KMS-11 (cell line): ENCODE results near the gene FRY.

Experiments used
- H2AFZ ChIP-seq: fragments of 200-600 bp; sonication (generic); 2 replicates; pipeline ENCODE4 v1.6.1; 2016; ENCODE audit warnings: antibody characterized with exemption, mixed run types, low read depth
- H3K27ac ChIP-seq: fragments of 200-600 bp; sonication (generic); 2 replicates; pipeline ENCODE4 v1.6.1; 2016; ENCODE audit warnings: mild to moderate bottlenecking, mixed run types
- H3K27me3 ChIP-seq: fragments of 200-600 bp; sonication (generic); 2 replicates; pipeline ENCODE4 v1.6.1; 2017; ENCODE audit warnings: mild to moderate bottlenecking, low read depth, mixed run types, moderate library complexity; ENCODE audit not compliant: insufficient read depth
- H3K36me3 ChIP-seq: fragments of 200-600 bp; sonication (generic); 2 replicates; pipeline ENCODE4 v1.6.1; 2017; ENCODE audit warnings: mild to moderate bottlenecking, mixed run types; ENCODE audit not compliant: insufficient read depth
- H3K4me1 ChIP-seq: fragments of 200-600 bp; sonication (generic); 2 replicates; pipeline ENCODE4 v1.6.1; 2016; ENCODE audit warnings: mild to moderate bottlenecking, low read depth, mixed run types; ENCODE audit not compliant: poor library complexity, severe bottlenecking
- H3K4me2 ChIP-seq: fragments of 200-600 bp; sonication (generic); 2 replicates; pipeline ENCODE4 v1.7.0; 2016; ENCODE audit warnings: mild to moderate bottlenecking, mixed run types
- H3K4me3 ChIP-seq: fragments of 200-600 bp; sonication (generic); IDR thresholded peaks from 2 replicates; pipeline ENCODE4 v1.6.1; 2017; ENCODE audit warnings: low read depth, low read length, mixed read lengths; ENCODE audit not compliant: insufficient read depth
- H3K79me2 ChIP-seq: fragments of 200-600 bp; sonication (generic); 2 replicates; pipeline ENCODE4 v1.6.1; 2016; ENCODE audit warnings: low read depth, mixed run types; ENCODE audit not compliant: insufficient read depth
- H3K9ac ChIP-seq: fragments of 200-600 bp; sonication (generic); 2 replicates; pipeline ENCODE4 v1.6.1; 2016; ENCODE audit warnings: mild to moderate bottlenecking, mixed run types
- H4K20me1 ChIP-seq: fragments of 200-600 bp; sonication (generic); 2 replicates; pipeline ENCODE4 v1.6.1; 2016; ENCODE audit warnings: mild to moderate bottlenecking, mixed run types; ENCODE audit not compliant: insufficient read depth
- TF ChIP-seq, protein P1 (sequence below): fragments of 200-600 bp; sonication (generic); conservative IDR thresholded peaks from 2 replicates; pipeline ENCODE4 v1.6.1; 2017; ENCODE audit warnings: low read depth, mild to moderate bottlenecking, antibody characterized with exemption, low read length, moderate library complexity, mixed read lengths

Gene FRY

DNA sequence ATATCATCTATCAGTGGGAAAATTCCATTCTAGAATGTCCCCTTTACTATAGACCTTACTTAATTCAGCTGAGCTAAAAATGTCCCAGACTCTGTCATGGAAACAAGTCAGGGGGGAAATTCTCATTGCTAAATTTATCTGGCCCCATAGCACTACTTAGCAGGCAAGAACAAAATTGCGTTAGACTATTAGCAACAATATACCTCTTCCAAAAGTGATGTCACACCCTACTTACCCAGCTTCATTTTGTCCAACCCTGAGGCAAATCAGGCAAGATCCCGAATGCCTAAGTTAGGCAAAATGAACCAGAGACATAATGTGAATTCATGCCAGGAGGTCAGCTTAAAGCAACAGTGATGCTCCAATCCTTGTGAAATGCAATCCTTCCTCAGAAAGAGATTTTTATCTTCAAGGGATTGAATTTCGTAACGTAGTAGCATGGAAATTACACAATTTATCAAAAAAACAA, 93.7 kb downstream of the FRY start:
- Histone ChIP-seq H2AFZ (no peak overlapping the region), H3K79me2 (no peaks in the 10 kb centered on the region), H3K4me2 (no peak overlapping the region), H3K9ac (no peak overlapping the region), H4K20me1 (no peaks in the 10 kb centered on the region), H3K27ac (no peak overlapping the region), H3K4me1 (no peaks in the 10 kb centered on the region), H3K4me3 (no peak overlapping the region), H3K27me3 (no peaks in the 10 kb centered on the region), H3K36me3 (no peaks in the 10 kb centered on the region)
- TF ChIP-seq, protein P1, sequence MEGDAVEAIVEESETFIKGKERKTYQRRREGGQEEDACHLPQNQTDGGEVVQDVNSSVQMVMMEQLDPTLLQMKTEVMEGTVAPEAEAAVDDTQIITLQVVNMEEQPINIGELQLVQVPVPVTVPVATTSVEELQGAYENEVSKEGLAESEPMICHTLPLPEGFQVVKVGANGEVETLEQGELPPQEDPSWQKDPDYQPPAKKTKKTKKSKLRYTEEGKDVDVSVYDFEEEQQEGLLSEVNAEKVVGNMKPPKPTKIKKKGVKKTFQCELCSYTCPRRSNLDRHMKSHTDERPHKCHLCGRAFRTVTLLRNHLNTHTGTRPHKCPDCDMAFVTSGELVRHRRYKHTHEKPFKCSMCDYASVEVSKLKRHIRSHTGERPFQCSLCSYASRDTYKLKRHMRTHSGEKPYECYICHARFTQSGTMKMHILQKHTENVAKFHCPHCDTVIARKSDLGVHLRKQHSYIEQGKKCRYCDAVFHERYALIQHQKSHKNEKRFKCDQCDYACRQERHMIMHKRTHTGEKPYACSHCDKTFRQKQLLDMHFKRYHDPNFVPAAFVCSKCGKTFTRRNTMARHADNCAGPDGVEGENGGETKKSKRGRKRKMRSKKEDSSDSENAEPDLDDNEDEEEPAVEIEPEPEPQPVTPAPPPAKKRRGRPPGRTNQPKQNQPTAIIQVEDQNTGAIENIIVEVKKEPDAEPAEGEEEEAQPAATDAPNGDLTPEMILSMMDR: no peak

DNA sequence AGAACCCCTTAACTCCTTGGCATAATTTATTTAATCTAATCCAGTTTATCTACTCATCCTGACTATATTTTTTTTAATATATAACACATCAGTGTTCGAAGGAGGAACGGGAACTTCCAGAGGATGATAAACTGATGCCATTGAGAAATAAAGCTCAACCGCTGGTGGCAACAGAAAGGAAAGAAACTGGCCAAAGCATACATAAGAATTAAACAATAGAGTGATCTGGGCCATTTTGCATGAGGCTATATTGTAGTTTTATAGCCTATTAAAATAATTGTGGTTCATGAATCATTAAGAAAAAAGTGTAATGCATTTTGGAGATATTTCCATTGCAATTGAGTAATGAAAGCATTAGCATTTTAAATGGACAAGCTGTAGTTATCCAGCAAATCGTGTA, 94.2 kb downstream of the FRY start:
- Histone ChIP-seq H3K36me3 (no peaks in the 10 kb centered on the region), H2AFZ (no peak overlapping the region), H3K4me1 (no peaks in the 10 kb centered on the region), H3K79me2 (no peaks in the 10 kb centered on the region), H4K20me1 (no peaks in the 10 kb centered on the region), H3K4me2 (no peak overlapping the region), H3K27ac (no peak overlapping the region), H3K4me3 (no peak overlapping the region), H3K27me3 (no peaks in the 10 kb centered on the region), H3K9ac (no peak overlapping the region)
- TF ChIP-seq, protein P1: no peak

DNA sequence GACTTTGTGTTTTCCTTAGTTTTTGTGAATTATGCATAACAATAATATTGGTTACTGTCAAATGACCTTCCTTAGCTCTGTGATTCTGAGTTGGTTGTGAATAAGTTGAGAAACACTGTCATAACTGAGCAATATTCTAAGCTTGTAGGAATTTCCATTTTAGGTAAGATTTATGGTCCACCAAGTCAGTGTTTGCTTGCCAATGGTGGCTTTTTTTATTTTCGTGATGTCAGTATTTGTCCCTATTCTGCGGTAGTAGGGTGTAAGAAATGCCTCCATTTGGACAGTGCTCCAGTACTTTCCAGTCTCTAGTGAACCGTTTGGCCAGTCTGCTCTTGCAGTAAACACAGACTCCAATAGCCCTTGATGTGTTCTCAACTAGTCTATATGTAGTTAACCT, 94.7 kb downstream of the FRY start:
- Histone ChIP-seq H3K4me3 (no peak overlapping the region), H2AFZ (no peak overlapping the region), H3K4me2 (no peak overlapping the region), H3K27me3 (no peaks in the 10 kb centered on the region), H3K79me2 (no peaks in the 10 kb centered on the region), H3K9ac (no peak overlapping the region), H4K20me1 (no peaks in the 10 kb centered on the region), H3K4me1 (no peaks in the 10 kb centered on the region), H3K36me3 (no peaks in the 10 kb centered on the region), H3K27ac (no peak overlapping the region)
- TF ChIP-seq, protein P1: no peak

DNA sequence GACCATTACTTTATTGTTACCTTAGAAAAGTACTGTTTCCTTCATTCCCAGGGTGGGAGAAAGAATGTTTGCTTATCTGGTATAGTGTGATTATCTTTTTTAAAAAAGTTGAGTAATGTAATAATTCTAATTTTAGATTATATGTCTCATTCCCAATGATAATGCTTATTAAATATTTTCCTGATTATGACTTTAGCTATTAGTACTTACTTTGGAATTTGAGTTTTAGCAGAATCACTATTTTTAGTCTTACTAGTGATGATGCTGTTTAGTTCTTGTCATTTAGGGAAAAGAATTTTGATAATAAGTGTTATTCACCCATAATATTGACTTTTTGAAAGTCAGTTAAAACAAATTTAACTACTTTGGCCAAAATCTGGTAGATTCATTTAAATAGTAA, 95.2 kb downstream of the FRY start:
- H4K20me1 ChIP-seq: no peaks in the 10 kb centered on the region
- no peak overlapping the region for H3K4me2 ChIP-seq
- H3K4me1 ChIP-seq: no peaks in the 10 kb centered on the region
- H3K27ac ChIP-seq: no peak overlapping the region
- H3K4me3 ChIP-seq: no peak overlapping the region
- no peaks in the 10 kb centered on the region for H3K36me3 ChIP-seq
- H3K9ac ChIP-seq: no peak overlapping the region
- no peaks in the 10 kb centered on the region for H3K27me3 ChIP-seq
- H2AFZ ChIP-seq: no peak overlapping the region
- H3K79me2 ChIP-seq: no peaks in the 10 kb centered on the region
- TF ChIP-seq, protein P1: no peak
